Measurements from ENCODE around the gene LRCH1.

- TF ChIP-seq CTCF (IDR thresholded peaks at IDR 0.05) (no peak), POLR2A (IDR thresholded peaks at IDR 0.05) (no peak)
Measured at GRCh38 chr13:46679369-46680120, 126.6 kb downstream of the LRCH1 start.

All from transverse colon (tissue), 3 donors.